Uterus (tissue), 2 donors: ENCODE data around the gene PLCL1.

Experiments used
- CTCF ChIP-seq, 4 experiments: fragments of 200-600 bp in 2 of 4; fragments of 450-650 bp in 2 of 4; sonication (generic) in 2 of 4; IDR thresholded peaks; one replicate each; pipeline ENCODE4 v1.5.1; 2016 to 2019; ENCODE audit warnings: antibody characterized with exemption in 4 of 4, mild to moderate bottlenecking in 2 of 4, moderate library complexity in 1 of 4
- POLR2A ChIP-seq, 2 donors: fragments of 450-650 bp; IDR thresholded peaks; one replicate each; pipeline ENCODE4 v1.6.1; 2016; ENCODE audit warnings: antibody characterized with exemption in 2 of 2, mild to moderate bottlenecking in 1 of 2, moderate library complexity in 1 of 2

- TF ChIP-seq CTCF (IDR thresholded peaks at IDR 0.05) (no peak), POLR2A (IDR thresholded peaks at IDR 0.05) (no peak)
Observed at GRCh38 chr2:198052741-198053140, 248.3 kb downstream of the PLCL1 start.
